Uterus (tissue), 2 donors: ENCODE measurements around the gene SLC29A4.

Experiments
- POLR2A ChIP-seq, 2 donors: fragments of 450-650 bp; IDR thresholded peaks; one replicate each; pipeline ENCODE4 v1.6.1; 2016; ENCODE audit warnings: antibody characterized with exemption in 2 of 2, mild to moderate bottlenecking in 1 of 2, moderate library complexity in 1 of 2
- TF ChIP-seq, protein P1 (sequence below), 4 experiments: fragments of 200-600 bp in 2 of 4; fragments of 450-650 bp in 2 of 4; sonication (generic) in 2 of 4; IDR thresholded peaks; one replicate each; pipeline ENCODE4 v1.5.1; 2016 to 2019; ENCODE audit warnings: antibody characterized with exemption in 4 of 4, mild to moderate bottlenecking in 2 of 4, moderate library complexity in 1 of 4

DNA sequence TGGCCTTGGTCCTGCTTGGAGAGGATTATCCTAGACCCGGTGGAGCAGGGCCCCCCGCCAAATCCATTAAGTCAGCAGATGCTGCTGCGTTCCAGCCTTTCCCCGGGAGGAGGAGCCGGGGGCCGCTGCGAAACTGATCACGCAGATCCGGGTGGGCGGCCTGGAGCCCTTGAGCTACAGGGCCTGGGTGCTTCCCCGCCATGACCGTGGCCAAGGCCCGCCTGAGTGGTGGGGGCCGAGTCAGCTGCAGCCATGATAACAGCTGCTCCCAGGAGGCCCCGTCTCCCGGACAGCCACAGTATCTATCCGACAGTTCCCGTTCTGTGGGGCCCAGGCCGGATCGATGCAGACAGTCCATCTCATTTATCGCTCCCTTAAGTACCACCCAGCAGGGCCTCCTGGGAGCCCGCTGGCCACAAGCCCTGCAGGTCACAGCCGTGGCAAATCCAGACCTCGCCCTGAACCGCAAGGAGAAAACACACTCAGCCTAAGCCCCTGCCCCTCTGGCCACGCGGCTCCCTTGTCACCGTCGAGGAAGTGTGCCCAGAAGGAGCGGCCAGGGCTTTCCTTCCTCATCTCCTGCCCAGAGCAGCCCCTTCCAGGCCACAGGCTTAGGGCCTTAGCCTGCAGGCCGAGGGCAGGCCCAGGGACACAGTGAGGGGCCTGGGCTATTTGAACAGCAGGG lies 34.4 kb upstream of the SLC29A4 start:
- TF ChIP-seq, protein P1, sequence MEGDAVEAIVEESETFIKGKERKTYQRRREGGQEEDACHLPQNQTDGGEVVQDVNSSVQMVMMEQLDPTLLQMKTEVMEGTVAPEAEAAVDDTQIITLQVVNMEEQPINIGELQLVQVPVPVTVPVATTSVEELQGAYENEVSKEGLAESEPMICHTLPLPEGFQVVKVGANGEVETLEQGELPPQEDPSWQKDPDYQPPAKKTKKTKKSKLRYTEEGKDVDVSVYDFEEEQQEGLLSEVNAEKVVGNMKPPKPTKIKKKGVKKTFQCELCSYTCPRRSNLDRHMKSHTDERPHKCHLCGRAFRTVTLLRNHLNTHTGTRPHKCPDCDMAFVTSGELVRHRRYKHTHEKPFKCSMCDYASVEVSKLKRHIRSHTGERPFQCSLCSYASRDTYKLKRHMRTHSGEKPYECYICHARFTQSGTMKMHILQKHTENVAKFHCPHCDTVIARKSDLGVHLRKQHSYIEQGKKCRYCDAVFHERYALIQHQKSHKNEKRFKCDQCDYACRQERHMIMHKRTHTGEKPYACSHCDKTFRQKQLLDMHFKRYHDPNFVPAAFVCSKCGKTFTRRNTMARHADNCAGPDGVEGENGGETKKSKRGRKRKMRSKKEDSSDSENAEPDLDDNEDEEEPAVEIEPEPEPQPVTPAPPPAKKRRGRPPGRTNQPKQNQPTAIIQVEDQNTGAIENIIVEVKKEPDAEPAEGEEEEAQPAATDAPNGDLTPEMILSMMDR (IDR thresholded peaks at IDR 0.05), result no peak
- no peak for TF ChIP-seq POLR2A (IDR thresholded peaks at IDR 0.05)
